Hindlimb muscle (tissue), 1 donor: Measurements from ENCODE around the gene SLC50A1. TPM values are rescaled to one million over a fixed set of nuclear protein-coding genes. Genes with fewer than 3 reads are reported as not detected.
"Not testable (repeated sequence)": the region's sequence is repeated elsewhere in the genome, so short reads cannot be mapped to it uniquely, and the experiment has no call there.

Source experiments
- DNase-seq: peaks from one replicate; pipeline ENCODE4 v3.0.0-alpha.2; 2013
- polyA plus RNA-seq: library from polyadenylated mRNA; unstranded; fragments of 120-200 nt; gene quantifications from one replicate; pipeline ENCODE4 v1.2.1, GENCODE V29; 2013; ENCODE audit not compliant: insufficient read length

SLC50A1 gene
- polyA plus RNA-seq, 1 donor, result 22.6 TPM

GRCh38 chr1:155137154-155137949, 1.7 kb downstream of the SLC50A1 start:
- DNase-seq, result no peak

GRCh38 chr1:155139895-155140629, 4.4 kb downstream of the SLC50A1 start, which contains the start of gene DPM3:
Gene DPM3, minus strand, starts transcription at chr1:155140531. Its CDS starts 291 bp downstream, at chr1:155140240.
- DNase-seq, result peak; percentile 88

GRCh38 chr1:155140630-155140953, 4.9 kb downstream of the SLC50A1 start:
- no peak for DNase-seq

GRCh38 chr1:155141749-155142148, 6.1 kb downstream of the SLC50A1 start:
- DNase-seq, result no peak

- DNase-seq, result no peak
Measured at GRCh38 chr1:155145491-155145890, 9.8 kb downstream of the SLC50A1 start.

GRCh38 chr1:155155996-155156643, 20.5 kb downstream of the SLC50A1 start:
- DNase-seq, result not testable (repeated sequence)

- no peak for DNase-seq
Measured at GRCh38 chr1:155158991-155159390, 23.3 kb downstream of the SLC50A1 start.

- DNase-seq, result no peak
Measured at GRCh38 chr1:155160128-155160527, 24.5 kb downstream of the SLC50A1 start.

- not testable (repeated sequence) for DNase-seq
Measured at GRCh38 chr1:155162631-155163030, 27.0 kb downstream of the SLC50A1 start.

- not testable (repeated sequence) for DNase-seq
Measured at GRCh38 chr1:155163785-155164184, 28.1 kb downstream of the SLC50A1 start.

- DNase-seq, result not testable (repeated sequence)
Measured at GRCh38 chr1:155164625-155165024, 29.0 kb downstream of the SLC50A1 start.

- no peak for DNase-seq
Measured at GRCh38 chr1:155166051-155166470, 30.4 kb downstream of the SLC50A1 start.

GRCh38 chr1:155166471-155167165, 31.0 kb downstream of the SLC50A1 start:
- DNase-seq, result peak; percentile 61

GRCh38 chr1:155167166-155168104, 31.8 kb downstream of the SLC50A1 start:
- peak; percentile 82 for DNase-seq

GRCh38 chr1:155168105-155168445, 32.4 kb downstream of the SLC50A1 start:
- DNase-seq, result not testable (repeated sequence)

- no peak for DNase-seq
Measured at GRCh38 chr1:155168456-155169210, 33.0 kb downstream of the SLC50A1 start.

GRCh38 chr1:155169541-155169940, 33.9 kb downstream of the SLC50A1 start:
- DNase-seq, result no peak

GRCh38 chr1:155170101-155170785, 34.6 kb downstream of the SLC50A1 start:
- DNase-seq, result no peak

- no peak for DNase-seq
Measured at GRCh38 chr1:155170806-155171205, 35.2 kb downstream of the SLC50A1 start.
